ENCODE data around the gene MSRB1.

The MSRB1 gene

GRCh38 chr16:1983544-1984346 lies 40.7 kb upstream of the MSRB1 start, which contains the start of gene GFER:
Gene GFER (plus strand): TSS chr16:1984193. CDS start chr16:1984219, 26 bp downstream.
- peak; percentile 52; the same call in 1 of the 2 replicates for TF ChIP-seq CTCF (IDR thresholded peaks at IDR 0.05; ENCODE audit: low read depth, low read length)
- Histone ChIP-seq H3K36me3 (peaks cover 19% of the 10 kb centered on the region), H3K4me1 (peaks cover 3% of the 10 kb centered on the region; the same call in 1 of the 2 replicates), H3K27me3 (peaks cover 14% of the 10 kb centered on the region), H3K4me3 (ENCODE audit: low read depth, low read length) (peak within 1 kb of the TSS; percentile 86), H3K9me3 (no peaks in the 10 kb centered on the region)
- DNase-seq = peak; percentile 96

- peaks cover 13% of the 10 kb centered on the region; the same call in 1 of the 2 replicates for H3K27me3 ChIP-seq
- H3K36me3 ChIP-seq = peaks cover 26% of the 10 kb centered on the region
- no peak for DNase-seq
- peak overlapping the region; percentile 66 for H3K4me3 ChIP-seq (ENCODE audit: low read depth, low read length)
- peaks cover 3% of the 10 kb centered on the region; the same call in 1 of the 2 replicates for H3K4me1 ChIP-seq
- H3K9me3 ChIP-seq = no peaks in the 10 kb centered on the region
- no peak; the same call in 1 of the 2 replicates for TF ChIP-seq CTCF (IDR thresholded peaks at IDR 0.05; ENCODE audit: low read depth, low read length)
Observed at GRCh38 chr16:1982991-1983543, 40.1 kb upstream of the MSRB1 start.

- TF ChIP-seq CTCF (IDR thresholded peaks at IDR 0.05; ENCODE audit: low read depth, low read length) = no peak
- Histone ChIP-seq H3K36me3 (peaks cover 33% of the 10 kb centered on the region), H3K27me3 (peaks cover 13% of the 10 kb centered on the region; the same call in 1 of the 2 replicates), H3K9me3 (no peaks in the 10 kb centered on the region), H3K4me1 (peaks cover 3% of the 10 kb centered on the region; the same call in 1 of the 2 replicates), H3K4me3 (ENCODE audit: low read depth, low read length) (no peak overlapping the region)
- no peak for DNase-seq
Observed at GRCh38 chr16:1982013-1982433, 39.0 kb upstream of the MSRB1 start.

GRCh38 chr16:1981398-1981836 lies 38.4 kb upstream of the MSRB1 start, which contains the start of gene NOXO1:
Gene NOXO1 (minus strand): TSS chr16:1981469. CDS start chr16:1981179, 290 bp downstream.
- Histone ChIP-seq H3K27me3 (peaks cover 13% of the 10 kb centered on the region; the same call in 1 of the 2 replicates), H3K36me3 (peaks cover 32% of the 10 kb centered on the region), H3K9me3 (no peaks in the 10 kb centered on the region), H3K4me3 (ENCODE audit: low read depth, low read length) (no peak within 1 kb of the TSS), H3K4me1 (peaks cover 3% of the 10 kb centered on the region; the same call in 1 of the 2 replicates)
- TF ChIP-seq CTCF (IDR thresholded peaks at IDR 0.05; ENCODE audit: low read depth, low read length) = no peak
- no peak for DNase-seq

GRCh38 chr16:1980770-1981087 lies 37.7 kb upstream of the MSRB1 start:
- Histone ChIP-seq H3K27me3 (peaks cover 13% of the 10 kb centered on the region; the same call in 1 of the 2 replicates), H3K9me3 (no peaks in the 10 kb centered on the region), H3K4me3 (ENCODE audit: low read depth, low read length) (no peak overlapping the region), H3K4me1 (peaks cover 3% of the 10 kb centered on the region; the same call in 1 of the 2 replicates), H3K36me3 (peaks cover 30% of the 10 kb centered on the region)
- DNase-seq = no peak
- TF ChIP-seq CTCF (IDR thresholded peaks at IDR 0.05; ENCODE audit: low read depth, low read length) = no peak
